H9 (cell line): ENCODE measurements around the gene CXCR5. TPM values are rescaled to one million over a fixed set of nuclear protein-coding genes. Genes with fewer than 3 reads are reported as not detected.

ENCODE experiments used
- DNase-seq: peaks from one replicate; pipeline ENCODE4 v3.0.0-alpha.2; 2017
- H2AFZ ChIP-seq: one replicate; pipeline ENCODE4 v1.6.1; 2013; ENCODE audit warnings: mild to moderate bottlenecking, low read length, control low read depth, moderate library complexity
- H2AK5ac ChIP-seq: 2 replicates; pipeline ENCODE4 v1.6.1; 2013; ENCODE audit warnings: low read length, control low read depth, mixed read lengths; ENCODE audit not compliant: insufficient read length
- H2BK120ac ChIP-seq: one replicate; pipeline ENCODE4 v1.6.1; 2013; ENCODE audit warnings: low read depth, mild to moderate bottlenecking, low read length, control low read depth, inconsistent platforms; ENCODE audit not compliant: poor library complexity, severe bottlenecking
- H2BK12ac ChIP-seq: 2 replicates; pipeline ENCODE4 v1.6.1; 2013; ENCODE audit warnings: low read length, control low read depth, mixed read lengths, low read depth; ENCODE audit not compliant: insufficient read length
- H2BK15ac ChIP-seq: 2 replicates; pipeline ENCODE4 v1.6.1; 2013; ENCODE audit warnings: low read depth, low read length, control low read depth
- H2BK20ac ChIP-seq: one replicate; pipeline ENCODE4 v1.6.1; 2013; ENCODE audit warnings: low read depth, mild to moderate bottlenecking, low read length, control low read depth, inconsistent platforms; ENCODE audit not compliant: poor library complexity, severe bottlenecking
- H2BK5ac ChIP-seq: 2 replicates; pipeline ENCODE4 v1.6.1; 2013; ENCODE audit warnings: low read length, control low read depth, mixed read lengths; ENCODE audit not compliant: insufficient read length
- H3K14ac ChIP-seq: 2 replicates; pipeline ENCODE4 v1.6.1; 2013; ENCODE audit warnings: low read length, control low read depth; ENCODE audit not compliant: insufficient read depth
- H3K18ac ChIP-seq: 2 replicates; pipeline ENCODE4 v1.6.1; 2013; ENCODE audit warnings: low read depth, mild to moderate bottlenecking, mixed read lengths, low read length, control low read depth; ENCODE audit not compliant: insufficient read length
- H3K23ac ChIP-seq: 2 replicates; pipeline ENCODE4 v1.6.1; 2013; ENCODE audit warnings: low read length, control low read depth, mixed read lengths, low read depth; ENCODE audit not compliant: insufficient read length
- H3K23me2 ChIP-seq: 2 replicates; pipeline ENCODE4 v1.6.1; 2013; ENCODE audit warnings: low read depth, mild to moderate bottlenecking, mixed read lengths, low read length, control low read depth; ENCODE audit not compliant: insufficient read length, poor library complexity, severe bottlenecking
- H3K27ac ChIP-seq: 2 replicates; pipeline ENCODE4 v1.5.1; 2013; ENCODE audit warnings: low read length, control low read depth, mixed read lengths, low read depth; ENCODE audit not compliant: insufficient read length
- H3K27me3 ChIP-seq: 2 replicates; pipeline ENCODE4 v1.6.1; 2013; ENCODE audit warnings: low read length, control low read depth, inconsistent platforms; ENCODE audit not compliant: insufficient read depth
- H3K4ac ChIP-seq: 2 replicates; pipeline ENCODE4 v1.6.1; 2013; ENCODE audit warnings: low read depth, mild to moderate bottlenecking, control low read depth, inconsistent platforms, low read length, moderate library complexity
- H3K4me1 ChIP-seq: 2 replicates; pipeline ENCODE4 v1.6.1; 2013; ENCODE audit warnings: low read length, control low read depth, inconsistent platforms; ENCODE audit not compliant: insufficient read depth
- H3K4me2 ChIP-seq: 2 replicates; pipeline ENCODE4 v1.6.1; 2013; ENCODE audit warnings: low read length, control low read depth, mixed read lengths; ENCODE audit not compliant: insufficient read length, insufficient read depth
- H3K56ac ChIP-seq: 2 replicates; pipeline ENCODE4 v1.6.1; 2013; ENCODE audit warnings: low read depth, mild to moderate bottlenecking, mixed read lengths, low read length, control low read depth; ENCODE audit not compliant: insufficient read length
- H3K79me1 ChIP-seq: 2 replicates; pipeline ENCODE4 v1.6.1; 2013; ENCODE audit warnings: low read depth, mild to moderate bottlenecking, moderate library complexity, low read length, control low read depth, inconsistent platforms; ENCODE audit not compliant: insufficient read depth, poor library complexity, severe bottlenecking
- H3K79me2 ChIP-seq: 2 replicates; pipeline ENCODE4 v1.6.1; 2013; ENCODE audit warnings: low read length, control low read depth, inconsistent platforms; ENCODE audit not compliant: insufficient read depth
- H3K9ac ChIP-seq: 2 replicates; pipeline ENCODE4 v1.6.1; 2013; ENCODE audit warnings: low read length, control low read depth, mixed read lengths; ENCODE audit not compliant: insufficient read length; ENCODE audit errors: extremely low read depth
- H3K9me3 ChIP-seq: one replicate; pipeline ENCODE4 v1.6.1; 2013; ENCODE audit warnings: low read depth, low read length, inconsistent platforms; ENCODE audit not compliant: control insufficient read depth
- H3T11ph ChIP-seq: one replicate; pipeline ENCODE4 v1.6.1; 2013; ENCODE audit warnings: mild to moderate bottlenecking, low read length, control low read depth, inconsistent platforms
- H4K20me1 ChIP-seq: one replicate; pipeline ENCODE4 v1.6.1; 2013; ENCODE audit not compliant: control insufficient read depth, insufficient read length, insufficient read depth
- H4K5ac ChIP-seq: 2 replicates; pipeline ENCODE4 v1.6.1; 2013; ENCODE audit warnings: low read depth, mild to moderate bottlenecking, mixed read lengths, low read length, control low read depth; ENCODE audit not compliant: insufficient read length
- H4K8ac ChIP-seq: replicated peaks from 2 replicates; pipeline ENCODE4 v1.6.1; 2013; ENCODE audit warnings: low read length, control low read depth, mixed read lengths, low read depth; ENCODE audit not compliant: insufficient read length
- H4K91ac ChIP-seq: 2 replicates; pipeline ENCODE4 v1.6.1; 2013; ENCODE audit warnings: low read depth, mild to moderate bottlenecking, moderate library complexity, mixed read lengths, low read length, control low read depth; ENCODE audit not compliant: insufficient read length
- H3K27ac Mint-ChIP-seq, 3 experiments: 2 replicates in 2 of 3; 3 replicates in 1 of 3; pipeline ENCODE4 v1.8.0; 2020 to 2021; ENCODE audit warnings: mixed read lengths in 3 of 3, mild to moderate bottlenecking in 1 of 3, moderate library complexity in 1 of 3
- H3K27me3 Mint-ChIP-seq: 2 replicates; pipeline ENCODE4 v1.8.0; 2021; ENCODE audit warnings: low read depth, mild to moderate bottlenecking, moderate library complexity, mixed read lengths
- H3K36me3 Mint-ChIP-seq, 3 experiments: 2 replicates in 2 of 3; 3 replicates in 1 of 3; pipeline ENCODE4 v1.8.0; 2020 to 2021; ENCODE audit warnings: low read depth in 3 of 3, mixed read lengths in 3 of 3; ENCODE audit not compliant: insufficient read depth in 1 of 3
- H3K4me1 Mint-ChIP-seq, 2 experiments: 2 replicates each; pipeline ENCODE4 v1.8.0; 2020; ENCODE audit warnings: mixed read lengths in 2 of 2
- H3K4me3 Mint-ChIP-seq, 2 experiments: 2 replicates in 1 of 2; 3 replicates in 1 of 2; pipeline ENCODE4 v1.8.0; 2020 to 2021; ENCODE audit warnings: mild to moderate bottlenecking in 2 of 2, mixed read lengths in 2 of 2, moderate library complexity in 1 of 2
- H3K9me3 Mint-ChIP-seq, 2 experiments: 2 replicates in 1 of 2; 3 replicates in 1 of 2; pipeline ENCODE4 v1.8.0; 2020; ENCODE audit warnings: mild to moderate bottlenecking in 2 of 2, mixed read lengths in 2 of 2, moderate library complexity in 1 of 2
- CTCF ChIP-seq: fragments of 200-600 bp; sonication (generic); conservative IDR thresholded peaks from 3 replicates; pipeline ENCODE4 v1.8.0; 2021; ENCODE audit warnings: antibody characterized with exemption, mild to moderate bottlenecking
- WGBS: extraction: QIAGEN DNeasy Blood & Tissue Kit; methylation state at CpG from one replicate; pipeline ENCODE4 v1.1.7; 2013; ENCODE audit warnings: missing lambda C conversion rate, low lambda C conversion rate, mixed read lengths; ENCODE audit not compliant: insufficient read length; ENCODE audit errors: extremely low coverage; 5-methylcytosine and 5-hydroxymethylcytosine counted together
- total RNA-seq: library from RNA; stranded (reverse); gene quantifications from 2 replicates; pipeline ENCODE4 v1.2.1, GENCODE V29; 2021

CXCR5 gene
- total RNA-seq, 1 experiment from 2014 or later, result 0.07 TPM

- H2AK5ac ChIP-seq, result no peak overlapping the region
- H3K56ac ChIP-seq, result no peak overlapping the region
- no peak overlapping the region for H3K4me3 Mint-ChIP-seq
- H3K14ac ChIP-seq, result no peak overlapping the region
- no peaks in the 10 kb centered on the region for H3K9me3 ChIP-seq
- H3K27ac Mint-ChIP-seq, result no peak overlapping the region
- no peak overlapping the region for H4K91ac ChIP-seq
- no peak overlapping the region for H2BK120ac ChIP-seq
- TF ChIP-seq CTCF, result no peak
- no peak overlapping the region for H3K4me2 ChIP-seq
- no peaks in the 10 kb centered on the region for H3K23me2 ChIP-seq
- peaks cover 3% of the 10 kb centered on the region for H4K20me1 ChIP-seq
- no peak overlapping the region for H2AFZ ChIP-seq
- WGBS, result no CpG with 5 or more reads among the region's 8 CpGs
- no peaks in the 10 kb centered on the region for H3K79me2 ChIP-seq
- no peaks in the 10 kb centered on the region for H3K79me1 ChIP-seq
- H3K18ac ChIP-seq, result no peak overlapping the region
- H2BK15ac ChIP-seq, result no peak overlapping the region
- H3K4me1 ChIP-seq, result peaks cover 7% of the 10 kb centered on the region; the same call in 1 of the 2 replicates
- H3K36me3 Mint-ChIP-seq, result no peaks in the 10 kb centered on the region
- no peak overlapping the region for H2BK20ac ChIP-seq
- H3K4ac ChIP-seq, result no peak overlapping the region
- peaks cover 38% of the 10 kb centered on the region for H3K27me3 Mint-ChIP-seq
- H2BK5ac ChIP-seq, result no peak overlapping the region
- no peak overlapping the region for H3K9ac ChIP-seq
- H2BK12ac ChIP-seq, result no peak overlapping the region
- H3T11ph ChIP-seq, result no peak overlapping the region
- no peaks in the 10 kb centered on the region; the same call in 1 of the 2 replicates for H3K27me3 ChIP-seq
- peaks cover 29 to 30% of the 10 kb centered on the region in 2 experiments for H3K4me1 Mint-ChIP-seq
- no peak overlapping the region for H4K8ac ChIP-seq
- no peaks in the 10 kb centered on the region; a peak in 1 of 5 replicates for H3K9me3 Mint-ChIP-seq
- DNase-seq, result no peak
- no peak overlapping the region for H4K5ac ChIP-seq
- no peak overlapping the region for H3K23ac ChIP-seq
- H3K27ac ChIP-seq, result no peak overlapping the region
Measured at GRCh38 chr11:118886681-118887111, 3.0 kb downstream of the CXCR5 start.
